Measurements from ENCODE around the gene SLC22A25.
"Not testable (repeated sequence)": the region's sequence is repeated elsewhere in the genome, so short reads cannot be mapped to it uniquely, and the experiment has no call there.

DNA sequence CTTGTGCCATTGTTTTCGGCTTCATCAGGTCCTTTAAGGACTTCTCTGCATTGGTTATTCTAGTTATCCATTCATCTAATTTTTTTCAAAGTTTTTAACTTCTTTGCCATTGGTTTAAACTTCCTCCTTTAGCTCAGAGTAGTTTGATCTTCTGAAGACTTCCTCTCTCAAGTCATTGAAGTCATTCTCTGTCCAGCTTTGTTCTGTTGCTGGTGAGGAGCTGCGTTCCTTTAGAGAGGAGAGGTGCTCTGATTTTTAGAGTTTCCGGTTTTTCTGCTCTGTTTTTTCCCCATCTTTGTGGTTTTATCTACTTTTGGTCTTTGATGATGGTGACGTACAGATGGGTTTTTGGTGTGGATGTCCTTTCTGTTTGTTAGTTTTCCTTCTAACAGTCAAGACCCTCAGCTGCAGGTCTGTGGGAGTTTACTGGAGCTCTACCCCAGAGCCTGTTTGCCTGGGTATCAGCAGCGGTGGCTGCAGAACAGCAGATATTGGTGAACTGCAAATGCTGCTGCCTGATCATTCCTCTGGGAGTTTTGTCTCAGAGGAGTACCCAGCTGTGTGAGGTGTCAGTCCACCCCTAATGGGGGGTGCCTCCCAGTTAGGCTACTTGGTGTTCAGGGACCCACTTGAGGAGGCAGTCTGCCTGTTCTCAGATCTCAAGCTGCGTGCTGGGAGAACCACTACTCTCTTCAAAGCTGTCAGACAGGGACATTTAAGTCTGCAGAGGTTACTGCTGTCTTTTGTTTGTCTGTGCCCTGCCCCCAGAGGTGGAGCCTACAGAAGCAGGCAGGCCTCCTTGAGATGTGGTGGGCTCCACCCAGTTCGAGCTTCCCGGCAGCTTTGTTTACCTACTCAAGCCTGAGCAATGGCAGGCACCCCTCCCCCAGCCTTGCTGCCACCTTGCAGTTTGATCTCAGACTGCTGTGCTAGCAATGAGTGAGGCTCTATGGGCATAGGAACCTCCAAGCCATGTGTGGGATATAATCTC is 7.6 kb downstream of the SLC22A25 start:
- not testable (repeated sequence) for TF ChIP-seq EZH2 (IDR thresholded peaks at IDR 0.05; ENCODE audit: borderline replicate concordance, insufficient read depth, low read length, poor library complexity, severe bottlenecking); MXI1 (conservative IDR thresholded peaks at IDR 0.05; ENCODE audit: poor library complexity, severe bottlenecking)
- TF ChIP-seq, protein P1, sequence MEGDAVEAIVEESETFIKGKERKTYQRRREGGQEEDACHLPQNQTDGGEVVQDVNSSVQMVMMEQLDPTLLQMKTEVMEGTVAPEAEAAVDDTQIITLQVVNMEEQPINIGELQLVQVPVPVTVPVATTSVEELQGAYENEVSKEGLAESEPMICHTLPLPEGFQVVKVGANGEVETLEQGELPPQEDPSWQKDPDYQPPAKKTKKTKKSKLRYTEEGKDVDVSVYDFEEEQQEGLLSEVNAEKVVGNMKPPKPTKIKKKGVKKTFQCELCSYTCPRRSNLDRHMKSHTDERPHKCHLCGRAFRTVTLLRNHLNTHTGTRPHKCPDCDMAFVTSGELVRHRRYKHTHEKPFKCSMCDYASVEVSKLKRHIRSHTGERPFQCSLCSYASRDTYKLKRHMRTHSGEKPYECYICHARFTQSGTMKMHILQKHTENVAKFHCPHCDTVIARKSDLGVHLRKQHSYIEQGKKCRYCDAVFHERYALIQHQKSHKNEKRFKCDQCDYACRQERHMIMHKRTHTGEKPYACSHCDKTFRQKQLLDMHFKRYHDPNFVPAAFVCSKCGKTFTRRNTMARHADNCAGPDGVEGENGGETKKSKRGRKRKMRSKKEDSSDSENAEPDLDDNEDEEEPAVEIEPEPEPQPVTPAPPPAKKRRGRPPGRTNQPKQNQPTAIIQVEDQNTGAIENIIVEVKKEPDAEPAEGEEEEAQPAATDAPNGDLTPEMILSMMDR (IDR thresholded peaks at IDR 0.05; ENCODE audit: poor library complexity, severe bottlenecking), result not testable (repeated sequence)

Data from neural cell (in vitro differentiated cells).